Measurements from ENCODE around the gene DST.

GRCh38 chr6:56573624-56574023 is 69.1 kb downstream of the DST start:
- TF ChIP-seq CTCF (IDR thresholded peaks at IDR 0.05; ENCODE audit: low read depth, low read length, poor library complexity, severe bottlenecking) (no peak), EZH2phosphoT487 (IDR thresholded peaks at IDR 0.05; ENCODE audit: borderline replicate concordance, low read length) (no peak)

Data from DOHH2 (cell line).